ENCODE results near the gene TRIP11.

Gene TRIP11

GRCh38 chr14:92041203-92041602, 1.3 kb upstream of the TRIP11 start:
- no peak overlapping the region for H3K27ac ChIP-seq
- H3K4me3 ChIP-seq: no peak overlapping the region
- TF ChIP-seq, protein P1, sequence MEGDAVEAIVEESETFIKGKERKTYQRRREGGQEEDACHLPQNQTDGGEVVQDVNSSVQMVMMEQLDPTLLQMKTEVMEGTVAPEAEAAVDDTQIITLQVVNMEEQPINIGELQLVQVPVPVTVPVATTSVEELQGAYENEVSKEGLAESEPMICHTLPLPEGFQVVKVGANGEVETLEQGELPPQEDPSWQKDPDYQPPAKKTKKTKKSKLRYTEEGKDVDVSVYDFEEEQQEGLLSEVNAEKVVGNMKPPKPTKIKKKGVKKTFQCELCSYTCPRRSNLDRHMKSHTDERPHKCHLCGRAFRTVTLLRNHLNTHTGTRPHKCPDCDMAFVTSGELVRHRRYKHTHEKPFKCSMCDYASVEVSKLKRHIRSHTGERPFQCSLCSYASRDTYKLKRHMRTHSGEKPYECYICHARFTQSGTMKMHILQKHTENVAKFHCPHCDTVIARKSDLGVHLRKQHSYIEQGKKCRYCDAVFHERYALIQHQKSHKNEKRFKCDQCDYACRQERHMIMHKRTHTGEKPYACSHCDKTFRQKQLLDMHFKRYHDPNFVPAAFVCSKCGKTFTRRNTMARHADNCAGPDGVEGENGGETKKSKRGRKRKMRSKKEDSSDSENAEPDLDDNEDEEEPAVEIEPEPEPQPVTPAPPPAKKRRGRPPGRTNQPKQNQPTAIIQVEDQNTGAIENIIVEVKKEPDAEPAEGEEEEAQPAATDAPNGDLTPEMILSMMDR (IDR thresholded peaks at IDR 0.05): no peak
- DNase-seq (ENCODE audit: low spot score): no peak

DNA sequence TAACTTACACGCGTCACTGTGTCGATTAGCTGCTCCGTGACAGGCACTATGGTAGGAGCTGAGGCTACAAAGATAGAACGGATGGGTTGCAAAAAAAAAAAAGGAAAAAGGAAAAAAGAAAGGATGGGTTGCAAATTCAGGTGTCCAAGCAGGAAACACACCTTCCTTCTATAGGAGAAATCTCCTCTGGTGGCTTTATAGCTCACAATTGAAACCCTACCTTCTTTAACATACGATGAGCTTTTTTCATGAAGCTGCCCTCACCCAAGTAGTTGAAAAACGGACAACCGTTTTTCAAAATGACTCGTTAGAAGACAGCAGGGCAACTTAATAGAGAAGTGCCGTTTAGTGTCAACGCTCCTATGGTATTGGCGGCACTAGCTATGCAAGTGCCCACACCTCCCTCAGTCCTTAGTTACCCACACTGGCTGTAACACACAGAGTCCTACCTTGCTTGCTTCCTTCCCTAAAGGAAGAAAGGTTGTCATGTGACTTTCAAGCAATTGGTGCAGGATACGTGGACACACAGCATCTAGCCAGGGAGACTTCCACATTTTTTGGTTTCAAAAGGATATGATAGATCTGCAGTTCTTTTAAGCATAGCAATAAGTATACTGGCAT, 682 bp upstream of the TRIP11 start:
- DNase-seq (ENCODE audit: low spot score): no peak
- Histone ChIP-seq H3K4me3 (peak overlapping the region; percentile 82), H3K27ac (peak overlapping the region; percentile 90 to 95)
- TF ChIP-seq, protein P1 (IDR thresholded peaks at IDR 0.05): no peak

GRCh38 chr14:92039063-92039718, 668 bp downstream of the TRIP11 start:
- TF ChIP-seq, protein P1 (IDR thresholded peaks at IDR 0.05): no peak
- no peak for DNase-seq (ENCODE audit: low spot score)

DNA sequence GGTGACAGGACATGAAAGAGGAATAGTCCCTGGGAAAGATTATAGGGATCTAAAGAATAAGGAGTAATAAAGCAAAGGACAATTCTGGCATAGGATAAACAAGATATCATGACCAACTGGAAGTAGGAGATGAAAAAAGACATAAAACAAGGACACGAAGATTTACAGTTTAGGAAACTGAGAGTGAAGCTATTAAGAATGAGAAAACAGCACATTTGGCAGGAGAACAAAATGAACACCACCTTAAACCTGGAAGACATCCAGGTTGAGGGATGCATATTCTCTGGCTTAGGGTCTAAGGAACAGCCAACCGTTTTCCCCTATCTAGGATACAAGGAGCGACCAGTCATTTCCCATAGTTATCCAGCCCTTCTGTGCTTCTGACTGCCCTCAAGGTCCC, 1.9 kb downstream of the TRIP11 start:
- TF ChIP-seq, protein P1 (IDR thresholded peaks at IDR 0.05): no peak
- no peak overlapping the region for H3K27ac ChIP-seq
- no peak for DNase-seq (ENCODE audit: low spot score)
- H3K4me3 ChIP-seq: peak overlapping the region; percentile 82

More at GRCh38 chr14:92039063-92039718, 668 bp downstream of the TRIP11 start:
- Histone ChIP-seq H3K4me3 (peak overlapping the region; percentile 82), H3K27ac (peak overlapping the region; percentile 90 to 95)

GRCh38 chr14:92035890-92036289, 4.0 kb downstream of the TRIP11 start:
- DNase-seq (ENCODE audit: low spot score): no peak
- TF ChIP-seq, protein P1 (IDR thresholded peaks at IDR 0.05): no peak
- Histone ChIP-seq H3K27ac (no peak overlapping the region), H3K4me3 (no peak overlapping the region)

- no peak overlapping the region for H3K4me3 ChIP-seq
- TF ChIP-seq, protein P1 (IDR thresholded peaks at IDR 0.05): no peak
- no peak for DNase-seq (ENCODE audit: low spot score)
- H3K27ac ChIP-seq: no peak overlapping the region
Measured at GRCh38 chr14:92033906-92034687, 5.8 kb downstream of the TRIP11 start.

Measured in coronary artery (tissue), 2 donors.